HG02981 (cell line): ENCODE results near the gene PDE6D.

ENCODE experiments used
- ATAC-seq: cut with Tn5 transposase; IDR thresholded peaks from one replicate; pipeline ENCODE4 v1.9.1; 2021; ENCODE audit warnings: mild to moderate bottlenecking, moderate library complexity; ENCODE audit not compliant: unreplicated experiment

The PDE6D gene

DNA sequence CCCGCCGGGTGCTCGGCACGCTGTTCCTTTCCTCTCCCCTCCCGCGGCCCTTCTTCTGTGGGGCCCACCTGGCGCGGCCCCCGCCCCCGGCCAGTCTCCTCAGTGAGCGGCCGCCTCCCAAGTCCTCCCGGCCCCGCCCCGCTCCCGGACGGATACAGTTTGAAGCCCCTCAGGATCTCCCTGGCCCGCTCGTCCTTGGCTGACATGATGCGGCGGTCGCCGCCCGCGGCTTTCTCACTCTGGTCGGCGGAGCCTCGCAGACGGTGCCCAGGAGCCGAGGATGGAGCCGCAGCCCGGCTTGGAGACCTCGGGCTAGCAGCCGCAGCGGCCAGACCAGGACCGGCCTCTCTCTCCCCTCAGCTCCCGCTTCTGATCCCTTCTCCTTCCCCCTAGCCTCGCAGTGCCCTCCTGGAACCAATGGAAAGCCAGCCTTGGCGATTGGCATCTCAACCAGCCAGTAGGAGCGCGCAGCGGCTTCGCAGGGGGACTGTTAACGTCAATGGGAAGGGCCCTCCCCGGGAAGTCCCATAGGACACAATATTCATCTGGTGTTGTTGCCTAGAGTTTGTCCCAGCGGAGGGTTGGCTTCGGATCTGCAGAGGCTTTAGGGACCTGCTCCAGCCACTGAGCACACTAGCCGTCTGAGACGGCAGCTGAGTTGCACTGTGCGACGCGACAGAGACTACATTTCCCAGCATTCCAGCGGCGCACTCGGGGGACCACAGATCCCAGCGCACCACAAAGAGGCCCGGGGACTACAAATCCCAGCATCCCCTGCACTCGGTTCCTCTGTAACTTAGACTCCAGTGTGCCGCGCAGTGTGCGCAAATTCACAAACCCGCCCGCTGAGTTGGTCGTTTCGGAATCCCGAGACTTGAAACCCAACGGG is at the start of gene PDE6D:
Gene PDE6D, minus strand, starts transcription at position 374 of the 889 bp plus-strand sequence. Its CDS starts 168 bp downstream, at position 206.
- ATAC-seq, result peak; percentile 88

DNA sequence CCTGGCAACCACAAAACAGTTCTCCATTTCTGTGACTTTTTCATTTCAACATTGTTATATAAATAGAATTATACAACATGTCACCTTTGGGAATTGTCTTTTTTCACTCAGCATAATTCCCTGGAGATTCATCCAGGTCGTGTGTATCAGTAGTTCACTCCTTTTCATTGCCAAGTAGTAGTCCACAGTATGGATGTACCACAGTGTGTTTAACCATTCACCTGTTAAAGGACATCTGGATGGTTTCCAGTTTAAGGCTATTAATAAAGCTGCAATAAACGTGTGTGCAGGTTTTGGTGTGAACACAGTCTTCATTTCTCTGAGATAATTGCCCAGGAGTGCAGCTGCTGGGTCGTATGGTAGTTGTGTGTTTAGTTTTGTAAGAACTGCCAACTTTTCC is 40.8 kb upstream of the PDE6D start:
- no peak for ATAC-seq

DNA sequence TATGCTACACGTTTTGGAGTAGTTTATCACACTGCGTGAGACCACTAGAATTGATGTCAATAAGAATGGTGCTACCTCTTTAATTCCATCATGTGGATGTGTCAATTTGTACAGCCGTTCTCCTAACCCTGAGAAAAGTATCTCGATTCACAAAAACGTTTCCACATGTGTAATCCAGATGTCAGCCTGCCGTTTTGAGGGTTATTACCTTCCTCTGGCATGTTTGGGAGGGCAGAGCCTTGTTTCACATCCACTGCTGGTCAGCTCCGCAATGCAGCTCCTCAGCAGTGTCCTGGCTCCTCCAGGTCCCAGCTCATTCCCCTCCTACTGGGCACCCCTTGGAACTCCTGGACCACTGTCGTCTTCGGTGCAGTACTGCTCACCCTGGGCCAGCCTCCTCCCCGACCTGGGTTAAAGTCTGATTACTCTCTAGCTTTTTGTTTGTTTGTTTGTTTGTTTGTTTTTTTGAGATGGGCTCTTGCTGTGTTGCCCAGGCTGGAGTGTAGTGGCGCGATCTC is 39.8 kb upstream of the PDE6D start:
- no peak for ATAC-seq

DNA sequence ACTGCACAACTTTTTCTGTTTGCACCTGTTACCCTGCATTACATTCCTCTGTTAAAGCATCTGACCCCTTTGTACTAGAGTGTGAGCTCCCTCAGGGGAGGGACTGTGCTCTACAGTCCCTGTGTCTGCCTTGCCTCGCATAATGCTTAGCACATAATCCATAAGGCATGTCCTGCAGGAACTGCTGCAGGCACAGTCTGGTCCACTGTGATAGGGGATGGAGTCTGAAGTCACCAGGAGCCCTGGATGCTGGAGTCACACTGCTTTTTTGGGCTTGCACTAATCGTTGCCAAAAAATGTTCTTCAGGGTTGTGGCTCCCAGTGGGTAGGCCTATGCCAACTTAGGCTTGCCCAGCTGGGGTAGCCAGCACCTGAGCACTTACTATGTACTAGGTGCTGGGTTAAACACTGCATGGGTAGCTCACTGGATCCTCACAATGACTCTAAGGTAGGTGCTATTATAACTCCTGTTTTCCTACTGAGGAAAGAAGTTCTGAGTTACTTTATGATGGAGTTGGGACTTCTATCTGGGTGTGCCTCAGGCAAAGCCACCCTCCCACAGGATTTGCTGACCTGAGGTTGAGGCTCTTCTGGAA is 38.5 kb upstream of the PDE6D start:
- no peak for ATAC-seq

DNA sequence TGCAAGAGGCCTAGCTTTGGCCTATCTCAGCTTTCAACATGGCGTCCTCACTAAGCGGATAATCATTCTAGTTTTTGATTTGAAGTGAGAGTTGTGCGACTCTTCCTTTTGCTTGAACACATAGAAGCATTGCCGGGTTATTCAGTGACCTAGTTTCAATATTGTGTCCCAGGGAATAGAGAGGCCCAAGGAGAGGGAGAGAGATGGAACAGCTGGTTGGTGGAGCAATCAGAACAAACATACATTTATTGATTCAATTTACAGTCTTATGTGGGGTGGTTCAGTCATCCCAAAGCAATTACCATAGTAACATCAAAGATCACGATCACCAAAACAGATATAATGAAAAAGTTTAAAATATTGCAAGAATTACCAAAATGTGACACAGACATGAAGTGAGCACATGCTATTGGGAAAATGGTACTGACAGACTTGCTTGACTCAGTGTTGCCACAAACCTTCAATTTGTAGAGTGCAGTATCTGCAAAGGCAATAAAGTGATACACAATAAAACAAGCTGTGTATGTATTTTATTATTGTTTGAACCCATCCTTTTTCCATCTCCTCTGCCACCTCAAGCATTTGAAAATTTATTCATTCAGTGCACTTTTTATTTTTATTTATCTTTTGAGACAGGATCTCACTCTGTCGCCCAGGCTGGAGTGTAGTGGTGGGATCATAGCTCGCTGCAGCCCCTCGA is 35.4 kb upstream of the PDE6D start:
- ATAC-seq, result no peak

DNA sequence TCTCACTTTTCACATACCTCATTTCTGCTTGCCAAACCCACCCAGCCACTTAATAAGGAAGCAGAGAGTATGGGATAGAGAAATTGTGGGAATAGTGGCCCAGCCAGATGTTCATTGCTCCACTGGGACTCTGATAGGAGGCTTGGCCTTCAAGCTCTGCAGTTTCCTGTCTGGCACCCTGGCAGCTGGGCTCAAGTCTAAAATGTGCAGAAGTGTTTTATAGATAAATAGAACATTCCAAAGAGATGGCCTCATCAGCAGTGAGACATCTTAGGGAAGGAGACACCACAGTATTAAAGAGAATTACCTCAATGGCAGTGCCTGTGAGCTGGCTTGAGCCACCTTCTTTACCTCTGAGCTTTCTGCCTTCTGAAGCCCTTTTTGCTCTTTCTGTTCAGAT is 29.8 kb upstream of the PDE6D start:
- ATAC-seq, result no peak

DNA sequence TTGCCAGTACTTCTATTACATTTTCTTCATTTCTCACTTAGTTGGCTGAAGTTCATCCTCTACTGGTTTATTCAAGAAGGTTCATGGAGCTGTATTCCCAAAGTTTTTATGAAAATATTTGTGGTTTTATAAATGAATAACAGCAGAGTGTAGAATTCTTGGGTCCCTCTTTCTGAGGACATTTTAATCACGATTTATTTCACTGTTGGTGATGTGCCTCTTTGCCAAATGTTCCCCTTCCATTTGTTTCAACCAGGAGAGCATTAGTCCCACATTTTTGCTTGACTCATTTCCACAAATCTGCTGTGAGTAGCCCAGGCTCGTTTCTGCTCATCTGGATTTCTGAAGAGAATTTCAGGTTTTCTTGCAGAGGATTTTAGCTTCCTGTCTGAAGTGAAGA is 25.9 kb upstream of the PDE6D start:
- ATAC-seq, result no peak

DNA sequence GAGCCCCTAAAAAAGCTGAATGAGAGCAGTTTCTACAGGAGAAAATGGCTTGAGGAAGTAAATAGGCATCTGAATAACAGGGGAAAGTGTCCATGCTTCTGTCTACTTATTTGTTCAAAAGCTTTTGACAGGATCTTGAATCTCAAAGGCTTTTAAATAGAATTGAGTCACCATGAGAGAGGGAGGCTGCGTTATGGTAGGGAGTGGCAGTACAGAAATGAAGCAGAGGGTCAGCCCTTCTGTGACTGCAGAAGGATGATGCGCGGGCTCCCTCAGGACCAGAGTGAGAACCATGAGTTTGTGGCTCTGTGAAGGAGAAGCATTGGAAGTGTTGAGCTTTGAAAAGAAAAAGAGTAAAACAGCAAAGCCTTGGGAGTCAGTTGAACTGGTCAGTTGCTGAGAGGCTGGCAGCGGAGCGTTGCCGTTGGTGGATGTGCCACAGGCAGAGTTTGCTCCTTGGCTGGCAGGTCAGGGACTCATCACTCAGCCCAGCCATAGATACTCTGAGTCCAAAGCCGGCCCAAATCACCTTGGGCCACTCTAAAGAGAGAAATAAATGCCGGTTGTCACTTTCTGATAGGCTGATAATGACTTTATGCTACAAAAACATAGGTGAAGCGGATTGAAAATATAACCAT is 22.5 kb upstream of the PDE6D start:
- no peak for ATAC-seq

DNA sequence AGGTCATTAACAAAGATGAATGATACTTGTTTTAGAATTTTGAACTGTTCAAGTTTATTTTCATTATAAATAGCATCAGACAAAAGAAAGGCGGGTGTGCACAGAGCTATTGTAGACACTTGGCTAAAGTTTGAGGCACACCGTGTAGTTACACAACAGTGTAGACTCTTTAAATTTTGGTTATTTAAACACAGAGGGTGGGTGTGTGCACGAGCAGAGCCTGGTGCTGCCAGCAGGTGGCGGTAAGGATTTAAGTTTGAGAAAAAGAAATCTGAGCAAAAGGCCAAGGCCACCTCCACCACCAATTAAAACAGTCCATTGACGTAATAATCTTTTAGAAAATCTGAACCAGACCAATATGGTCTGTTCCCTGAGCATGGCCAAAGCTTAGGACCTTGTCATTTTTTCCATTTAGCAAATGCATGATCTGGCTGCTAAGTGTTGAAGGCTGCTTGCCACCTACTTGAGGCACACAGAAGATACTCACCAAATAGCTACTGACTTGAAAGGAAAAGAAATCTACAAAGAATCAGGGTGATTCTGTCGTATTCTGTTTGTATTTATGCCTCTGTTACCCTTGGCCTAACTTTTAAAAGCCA is 19.5 kb upstream of the PDE6D start:
- ATAC-seq, result no peak

DNA sequence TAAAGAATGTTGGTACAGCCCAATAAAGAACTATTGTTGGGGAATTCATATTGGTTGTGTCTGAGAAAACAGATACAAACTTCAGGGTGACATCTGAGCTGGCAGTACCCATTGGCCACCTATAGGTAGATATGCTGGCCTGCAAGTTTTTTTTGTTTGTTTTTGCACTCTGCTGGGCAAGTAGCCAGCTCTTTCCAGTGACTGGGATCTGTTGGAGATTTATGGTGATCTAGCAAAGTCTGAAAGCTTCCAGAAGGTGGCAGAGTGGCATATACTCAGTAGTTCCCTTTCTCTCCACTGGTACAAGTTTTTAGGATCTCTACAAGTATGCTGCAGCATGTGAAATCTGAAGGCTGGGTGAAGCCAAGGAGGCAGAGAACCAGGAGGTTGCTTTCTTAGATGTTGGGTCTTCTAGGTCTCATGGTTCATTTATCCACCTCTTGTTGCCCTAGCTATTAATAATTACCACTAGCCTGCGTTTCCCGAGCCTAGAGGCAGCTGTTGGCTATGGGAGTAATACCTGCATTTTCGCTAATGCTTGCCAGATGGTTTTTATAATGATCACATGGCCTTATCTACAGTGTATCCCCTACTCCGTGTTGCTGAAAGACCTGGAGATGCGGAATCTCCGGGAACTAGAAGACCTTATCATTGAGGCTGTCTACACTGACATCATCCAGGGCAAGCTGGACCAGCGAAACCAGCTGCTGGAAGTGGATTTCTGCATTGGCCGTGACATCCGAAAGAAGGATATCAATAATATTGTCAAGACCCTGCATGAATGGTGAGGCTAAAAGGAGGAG is 14.6 kb upstream of the PDE6D start:
- ATAC-seq, result no peak

DNA sequence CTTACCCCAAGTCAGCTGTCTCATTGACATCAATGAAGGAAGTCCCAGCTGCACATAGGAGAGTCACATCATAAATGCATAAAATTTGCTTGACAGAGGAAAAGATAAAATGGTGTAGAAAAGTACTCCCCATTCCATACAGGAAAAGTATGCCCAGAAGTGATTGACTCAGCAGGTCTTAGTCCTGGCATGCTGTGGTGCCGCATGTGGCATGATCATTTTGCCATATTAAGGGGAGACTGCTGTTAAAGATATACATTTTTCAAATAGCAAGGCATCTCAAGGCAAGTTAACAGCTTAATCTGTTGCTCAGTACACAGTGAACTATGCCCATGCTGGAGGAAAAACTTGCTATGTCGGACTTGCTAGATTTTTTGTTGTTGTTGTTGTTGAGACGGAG is 13.3 kb upstream of the PDE6D start:
- no peak for ATAC-seq

DNA sequence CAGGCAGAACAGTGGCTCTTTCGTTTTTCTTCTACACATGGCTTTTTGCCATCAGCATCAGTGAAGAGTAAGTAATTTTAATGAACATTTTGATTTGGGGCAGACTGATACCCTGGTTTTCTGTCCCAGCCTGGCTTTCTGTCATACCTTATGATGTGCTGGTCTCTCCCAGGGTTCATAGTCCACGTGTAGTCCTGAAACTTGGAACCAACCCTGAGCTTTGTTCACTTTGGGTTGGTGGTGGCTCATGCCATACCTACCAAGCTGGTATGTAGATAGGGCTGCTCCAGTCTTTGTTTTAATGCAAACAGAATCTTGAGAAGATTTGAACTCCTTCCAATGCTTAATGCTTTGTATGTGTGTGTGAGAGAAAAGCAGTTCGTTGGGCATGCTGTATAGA is 10.0 kb upstream of the PDE6D start:
- no peak for ATAC-seq

DNA sequence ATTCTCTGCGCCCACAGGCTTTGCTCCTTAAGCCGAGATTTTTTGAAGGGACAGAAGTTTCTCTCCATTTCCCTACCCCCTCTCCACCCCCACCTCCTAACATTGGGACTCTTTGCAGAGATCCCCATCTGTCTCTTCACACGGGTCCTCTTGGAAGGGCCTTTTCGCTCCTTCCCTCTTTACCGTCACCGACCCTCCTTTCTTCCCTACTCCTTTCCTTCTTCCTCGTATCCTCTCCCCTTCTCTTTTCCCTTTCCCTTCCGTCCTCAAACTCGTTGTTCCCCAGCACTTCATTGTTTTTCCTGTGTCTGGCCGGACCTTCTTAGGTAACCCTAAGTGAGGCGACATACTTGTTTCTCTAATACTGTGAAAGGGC is 5.8 kb upstream of the PDE6D start:
- ATAC-seq, result no peak

DNA sequence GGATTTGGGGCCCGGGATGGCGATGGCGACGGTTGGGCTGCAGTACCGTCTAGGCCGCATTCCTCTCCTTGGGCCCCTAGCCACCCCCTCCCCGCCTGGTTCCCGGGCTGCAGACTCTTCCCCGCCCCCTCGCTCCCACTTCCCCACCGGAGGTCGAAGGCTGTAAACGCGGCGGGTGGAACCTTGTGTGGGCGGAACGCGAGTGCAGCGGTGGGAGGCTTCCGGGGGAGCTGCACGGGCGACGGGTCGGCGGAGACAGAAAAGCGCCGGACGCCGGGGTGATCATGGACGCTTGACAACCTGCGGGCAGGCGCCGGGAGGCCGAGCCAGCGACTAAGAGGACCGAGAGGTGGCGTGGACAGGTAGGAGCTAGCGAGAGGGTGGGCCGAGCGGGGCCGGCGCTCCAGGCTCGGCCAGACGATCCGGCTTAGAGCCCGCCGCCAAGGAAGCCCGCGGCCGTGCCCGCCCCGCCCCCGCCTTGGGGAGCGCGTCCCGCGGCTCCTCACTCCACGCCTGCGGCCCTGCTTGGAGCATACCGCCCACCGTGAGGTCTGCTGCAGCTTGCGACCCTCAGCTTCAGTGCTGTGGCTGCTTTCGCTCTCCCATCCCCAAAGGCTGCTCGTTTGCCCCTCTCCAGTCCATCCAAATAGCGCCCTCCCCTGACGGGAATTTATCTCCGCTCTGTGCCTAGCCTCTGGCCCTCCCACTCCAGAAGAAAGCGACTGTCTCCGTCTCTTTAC is 5.3 kb upstream of the PDE6D start, which contains the start of gene COPS7B:
Gene COPS7B, plus strand, starts transcription at position 269 of the 740 bp plus-strand sequence. CDS start 2,126 bp downstream, outside the sequence.
- peak; percentile 56 for ATAC-seq

DNA sequence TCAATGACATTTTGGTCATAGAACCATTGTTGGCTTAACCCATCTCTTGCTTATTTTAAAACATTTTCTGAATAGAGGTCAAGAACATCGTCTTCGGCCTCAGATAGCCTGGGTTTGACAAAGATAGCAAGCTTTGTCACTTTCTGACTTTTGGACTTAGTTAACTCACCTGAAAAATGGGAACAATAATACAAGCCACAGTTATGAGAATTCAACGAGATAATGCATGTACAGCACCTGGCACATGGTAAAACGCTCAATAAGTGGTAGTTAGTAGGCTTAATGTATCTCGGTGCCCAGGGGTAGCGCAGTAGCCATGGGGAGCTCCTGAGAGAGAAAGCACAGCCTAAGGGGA is 4.7 kb upstream of the PDE6D start:
- ATAC-seq, result no peak

DNA sequence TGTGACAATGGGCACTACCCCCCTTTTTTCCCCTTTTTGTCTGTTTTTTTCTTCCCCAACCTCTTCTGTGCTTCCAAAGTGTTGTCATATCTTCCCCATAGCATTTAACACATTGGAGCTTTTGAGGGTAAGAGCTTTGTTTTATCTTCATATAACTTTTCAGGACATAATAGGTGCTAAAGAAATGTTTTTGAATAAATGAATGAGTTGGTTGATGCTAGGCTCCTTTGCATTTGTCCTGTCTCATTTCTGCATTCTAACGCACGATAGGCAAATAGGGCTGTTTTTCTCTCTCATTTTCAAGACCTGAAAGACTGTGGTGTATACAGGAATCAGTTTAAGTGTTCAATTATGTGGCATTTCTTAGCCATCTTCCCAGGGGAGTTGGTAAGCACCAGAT is 4.3 kb upstream of the PDE6D start:
- no peak for ATAC-seq

DNA sequence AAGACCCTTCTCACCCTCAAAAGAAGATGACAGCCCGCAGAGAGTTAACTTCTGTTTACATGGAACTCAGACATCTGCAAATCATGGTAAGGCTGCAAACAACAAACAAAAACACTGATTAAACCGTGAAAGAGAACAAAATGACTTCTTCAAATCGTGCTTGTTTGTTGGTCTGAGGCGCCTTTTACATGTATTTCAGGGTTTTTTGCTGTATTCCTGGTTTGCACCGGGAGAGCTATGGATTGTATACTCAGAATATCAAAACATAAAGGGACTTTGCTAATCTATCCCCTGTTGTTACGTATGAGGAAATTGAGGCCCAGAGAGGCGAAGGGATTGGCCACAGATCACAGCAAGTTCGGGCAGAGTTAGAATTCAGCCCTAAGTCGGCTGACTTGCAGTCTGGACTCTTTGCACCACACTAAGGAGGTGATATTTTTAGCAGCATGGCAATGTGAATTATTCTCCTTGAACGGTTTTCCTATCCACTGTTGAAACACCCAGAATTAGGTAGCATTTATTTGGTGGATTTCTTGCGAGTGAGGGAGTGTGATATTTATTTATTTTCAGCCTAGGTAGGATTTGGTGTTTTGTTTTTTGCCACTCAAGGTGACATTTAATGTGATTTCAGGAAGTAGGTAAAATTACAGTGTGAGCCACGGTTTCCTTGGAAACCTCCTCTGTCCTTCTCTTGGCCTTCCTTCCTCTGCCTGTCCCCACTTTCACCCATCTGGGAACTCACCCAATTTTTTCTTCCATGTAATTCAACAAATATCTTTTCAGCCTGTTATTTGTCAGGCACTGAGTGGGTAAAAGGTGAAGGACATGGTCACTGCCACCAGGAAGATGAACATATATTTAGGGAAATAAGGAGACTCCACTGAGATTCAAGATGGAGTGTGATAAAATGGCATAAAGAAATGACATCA is 980 bp upstream of the PDE6D start:
- no peak for ATAC-seq
